IMR-90 (cell line): ENCODE measurements around the gene FOXN3. TPM values are rescaled to one million over a fixed set of nuclear protein-coding genes. Genes with fewer than 3 reads are reported as not detected.
A peak's percentile ranks its signal among the peaks of the same experiment; 100 is the strongest.

Experiments used
- ATAC-seq: fragments of 200-7000 bp; cut with Tn5 transposase; 2 replicates; pipeline ENCODE4 v1.9.1; 2020; ENCODE audit warnings: low read depth, mild to moderate bottlenecking, moderate library complexity
- BruUV-seq: library from RNA; stranded (reverse); fragments of 400-500 nt; replicated peaks from 2 replicates; lab custom pipeline; 2021; lab: Mats Ljungman, UMichigan
- CTCF ChIA-PET: fragments of 300-600 bp; formaldehyde crosslinking; extraction: SDS; loops from one replicate; lab custom pipeline; 2021; ENCODE audit warnings: antibody characterized with exemption; lab: Yijun Ruan, JAX
- POLR2A ChIA-PET: fragments of 300-600 bp; sonication (Branson Sonifier 250); formaldehyde crosslinking; loops from one replicate; lab custom pipeline; 2022; ENCODE audit warnings: antibody characterized with exemption; ENCODE audit not compliant: unreplicated experiment; lab: Charles Lee
- DNase-seq: peaks from one replicate; pipeline ENCODE4 v3.0.0; 2013
- H2AFZ ChIP-seq: replicated peaks from 2 replicates; pipeline ENCODE3; 2013; ENCODE audit warnings: low read length, mild to moderate bottlenecking; ENCODE audit not compliant: poor library complexity
- H2AK5ac ChIP-seq: 2 replicates; pipeline ENCODE4 v1.6.1; 2013; ENCODE audit warnings: low read depth, low read length, inconsistent platforms
- H2AK9ac ChIP-seq: replicated peaks from 2 replicates; pipeline ENCODE3; 2013; ENCODE audit warnings: mild to moderate bottlenecking, low read depth, low read length, moderate library complexity; ENCODE audit not compliant: poor library complexity
- H2BK120ac ChIP-seq: 2 replicates; pipeline ENCODE4 v1.6.1; 2013; ENCODE audit warnings: low read depth, low read length, inconsistent platforms
- H2BK15ac ChIP-seq: 3 replicates; pipeline ENCODE4 v1.6.1; 2013; ENCODE audit warnings: low read depth, low read length, inconsistent platforms
- H2BK20ac ChIP-seq: 2 replicates; pipeline ENCODE4 v1.6.1; 2013; ENCODE audit warnings: low read depth, mild to moderate bottlenecking, inconsistent platforms, low read length, moderate library complexity
- H2BK5ac ChIP-seq: 2 replicates; pipeline ENCODE4 v1.6.1; 2013; ENCODE audit warnings: mild to moderate bottlenecking, low read depth, low read length, inconsistent platforms; ENCODE audit not compliant: poor library complexity, severe bottlenecking
- H3K14ac ChIP-seq: replicated peaks from 2 replicates; pipeline ENCODE4 v1.6.1; 2013; ENCODE audit warnings: low read depth, low read length, inconsistent platforms
- H3K18ac ChIP-seq: 2 replicates; pipeline ENCODE4 v1.6.1; 2013; ENCODE audit warnings: low read depth, low read length, control low read depth
- H3K23ac ChIP-seq: 2 replicates; pipeline ENCODE4 v1.6.1; 2013; ENCODE audit warnings: low read depth, low read length, inconsistent platforms
- H3K27ac ChIP-seq: 2 replicates; pipeline ENCODE4 v1.5.1; 2013; ENCODE audit warnings: mild to moderate bottlenecking, control low read depth, low read length; ENCODE audit not compliant: insufficient read depth
- H3K27me3 ChIP-seq: 2 replicates; pipeline ENCODE4 v1.6.1; 2013; ENCODE audit warnings: low read length; ENCODE audit not compliant: control insufficient read depth, insufficient read depth
- H3K36me3 ChIP-seq: 2 replicates; pipeline ENCODE4 v1.6.1; 2013; ENCODE audit warnings: low read length, mixed read lengths; ENCODE audit not compliant: control insufficient read depth, insufficient read depth
- H3K4ac ChIP-seq: 2 replicates; pipeline ENCODE4 v1.6.1; 2013; ENCODE audit warnings: low read depth, low read length, inconsistent platforms
- H3K4me1 ChIP-seq: 2 replicates; pipeline ENCODE4 v1.6.1; 2013; ENCODE audit warnings: low read length, mixed read lengths; ENCODE audit not compliant: control insufficient read depth, insufficient read depth
- H3K4me2 ChIP-seq: 2 replicates; pipeline ENCODE4 v1.6.1; 2013; ENCODE audit warnings: low read depth, mild to moderate bottlenecking, control low read depth, low read length, moderate library complexity
- H3K4me3 ChIP-seq: 2 replicates; pipeline ENCODE4 v1.5.1; 2013; ENCODE audit warnings: low read depth, mild to moderate bottlenecking, control low read depth, low read length, moderate library complexity; ENCODE audit not compliant: insufficient read depth
- H3K56ac ChIP-seq: 2 replicates; pipeline ENCODE4 v1.6.1; 2013; ENCODE audit warnings: low read length, inconsistent platforms; ENCODE audit not compliant: insufficient read depth; ENCODE audit errors: extremely low read depth
- H3K79me1 ChIP-seq, 2 experiments: 2 replicates each; pipeline ENCODE4 v1.6.1; 2013; ENCODE audit warnings: low read length in 2 of 2, inconsistent platforms in 1 of 2, low read depth in 1 of 2
- H3K9ac ChIP-seq: 2 replicates; pipeline ENCODE4 v1.6.1; 2013; ENCODE audit warnings: low read depth, low read length, control low read depth
- H3K9me1 ChIP-seq: 2 replicates; pipeline ENCODE4 v1.6.1; 2013; ENCODE audit warnings: low read length, inconsistent platforms; ENCODE audit not compliant: insufficient read depth
- H3K9me3 ChIP-seq: 2 replicates; pipeline ENCODE4 v1.6.1; 2013; ENCODE audit warnings: low read length; ENCODE audit not compliant: control insufficient read depth, insufficient read depth
- H4K20me1 ChIP-seq: 2 replicates; pipeline ENCODE4 v1.6.1; 2013; ENCODE audit warnings: low read length, inconsistent platforms; ENCODE audit not compliant: insufficient read depth
- H4K5ac ChIP-seq: 2 replicates; pipeline ENCODE4 v1.6.1; 2013; ENCODE audit warnings: mild to moderate bottlenecking, low read depth, low read length, control low read depth
- H4K8ac ChIP-seq, 2 experiments: 2 replicates each; pipeline ENCODE4 v1.6.1; 2013; ENCODE audit warnings: low read depth in 2 of 2, low read length in 2 of 2, control low read depth in 1 of 2, inconsistent platforms in 1 of 2
- H4K91ac ChIP-seq: 2 replicates; pipeline ENCODE4 v1.6.1; 2013; ENCODE audit warnings: low read depth, low read length, inconsistent platforms; ENCODE audit not compliant: insufficient read depth
- CEBPB ChIP-seq: IDR thresholded peaks from 2 replicates; pipeline ENCODE4 v1.6.1; 2012; ENCODE audit warnings: low read depth, low read length, improper control_type of control experiment
- FOS ChIP-seq: fragments of 150-350 bp; IDR thresholded peaks from 2 replicates; pipeline ENCODE4 v1.6.1; 2016; ENCODE audit warnings: low read depth, low read length
- MAZ ChIP-seq: IDR thresholded peaks from 2 replicates; pipeline ENCODE4 v1.6.1; 2012; ENCODE audit warnings: low read depth, mild to moderate bottlenecking, low read length, improper control_type of control experiment, moderate library complexity, borderline replicate concordance
- POLR2A ChIP-seq: IDR thresholded peaks from 2 replicates; pipeline ENCODE4 v1.6.1; 2012; ENCODE audit warnings: mild to moderate bottlenecking, low read depth, low read length
- RAD21 ChIP-seq: IDR thresholded peaks from 2 replicates; pipeline ENCODE4 v1.6.1; 2012; ENCODE audit warnings: low read length, improper control_type of control experiment
- WGBS, 2 experiments: methylation state at CpG; one replicate each; pipeline versions ENCODE4 v1.1.5 to v1.1.7; 2013; ENCODE audit warnings: missing lambda C conversion rate in 2 of 2; ENCODE audit not compliant: insufficient read length in 1 of 2; ENCODE audit errors: extremely low coverage in 2 of 2; 5-methylcytosine and 5-hydroxymethylcytosine counted together
- dilution Hi-C: fragments of 300-500 bp; cut with HindIII; formaldehyde crosslinking; loops from one replicate; pipeline ENCODE4 v1.14.3; 2018; ENCODE audit warnings: low sequenced_read_pairs; ENCODE audit not compliant: unreplicated experiment
- in situ Hi-C: fragments of 300-500 bp; cut with MboI; formaldehyde crosslinking; loops from 3 replicates; pipeline ENCODE4 v1.14.3; 2019; ENCODE audit warnings: low sequenced_read_pairs, inconsistent platforms, mixed read lengths
- intact Hi-C: fragments of 100-400 bp; cut with micrococcal nuclease; formaldehyde crosslinking; loops from 2 replicates; pipeline ENCODE4 v1.10.0; 2022
- polyA plus RNA-seq, 3 experiments: library from polyadenylated mRNA; depleted of rRNA; stranded (reverse); fragments of >200 nt; gene quantifications; 2 replicates each; pipeline ENCODE4 v1.2.3, GENCODE V29; 2012; ENCODE audit warnings: low replicate concordance in 1 of 3
- total RNA-seq: library from RNA; depleted of rRNA; stranded (reverse); fragments of >200 nt; gene quantifications from 2 replicates; pipeline ENCODE4 v1.2.3, GENCODE V29; 2012
- TF ChIP-seq, protein P1 (sequence below): fragments of 150-350 bp; IDR thresholded peaks from 2 replicates; pipeline ENCODE4 v1.6.1; 2017; ENCODE audit warnings: mild to moderate bottlenecking, antibody characterized with exemption, low read length, low read depth

FOXN3 gene
- total and polyA plus RNA-seq, 2 of the 4 experiments (the other 2 are of a cell fraction): 22.6 to 33.7 TPM

DNA sequence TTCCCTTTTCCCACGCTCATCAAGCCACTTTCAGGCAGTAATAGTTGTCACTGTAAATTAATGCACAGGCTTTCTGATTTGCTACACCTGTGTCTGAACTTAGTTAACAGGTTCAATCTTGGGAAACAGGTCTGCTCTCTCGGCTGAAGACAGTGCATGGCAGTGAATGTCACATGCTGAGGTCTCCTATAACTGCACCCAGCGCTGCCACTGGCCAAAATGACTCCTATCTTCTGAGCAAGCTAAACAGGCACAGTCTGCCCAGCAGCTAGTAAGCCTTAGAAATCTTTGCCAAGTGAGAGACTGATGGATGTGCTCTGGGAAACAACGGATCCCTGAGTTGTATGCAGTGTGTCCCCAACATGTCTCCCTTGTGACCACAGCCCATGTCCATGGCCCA lies 25.2 kb upstream of the FOXN3 start:
- Histone ChIP-seq H3K56ac (no peak overlapping the region), H2BK5ac (peak overlapping the region; percentile 58), H3K9ac (no peak overlapping the region), H3K4me2 (no peak overlapping the region), H3K27ac (no peak overlapping the region), H3K14ac (peak overlapping the region; percentile 35), H3K18ac (peak overlapping the region; percentile 36; the same call in 1 of the 2 replicates), H3K23ac (peak overlapping the region; percentile 26; the same call in 1 of the 2 replicates), H4K5ac (peak overlapping the region; percentile 60; the same call in 1 of the 2 replicates), H2BK15ac (peak overlapping the region; percentile 30; the same call in 2 of the 3 replicates), H3K36me3 (no peaks in the 10 kb centered on the region), H4K20me1 (no peaks in the 10 kb centered on the region), H3K27me3 (no peaks in the 10 kb centered on the region), H3K4ac (peak overlapping the region; percentile 59), H3K9me1 (peaks cover 14% of the 10 kb centered on the region), H3K79me1 (peaks cover 24 to 37% of the 10 kb centered on the region in 2 experiments), H2AK9ac (no peak overlapping the region), H2BK120ac (peak overlapping the region; percentile 52), H2AK5ac (peak overlapping the region; percentile 87), H3K9me3 (no peaks in the 10 kb centered on the region), H4K91ac (peak overlapping the region; percentile 56), H3K4me3 (no peak overlapping the region), H3K4me1 (peaks cover 14% of the 10 kb centered on the region), H2AFZ (no peak overlapping the region), H2BK20ac (peak overlapping the region; percentile 47; the same call in 1 of the 2 replicates), H4K8ac (0 out of 4 replicates have a peak overlapping the region, but pooled peaks have one; percentile 9 to 51)
- dilution Hi-C loops (no loop called here), intact Hi-C loops (no loop called here), in situ Hi-C loops (no loop called here)
- DNase-seq (no peak), ATAC-seq (no peak)
- no TSS peak for BruUV-seq
- ChIA-PET POLR2A (no interaction called here), CTCF (no interaction called here)
- TF ChIP-seq, protein P1, sequence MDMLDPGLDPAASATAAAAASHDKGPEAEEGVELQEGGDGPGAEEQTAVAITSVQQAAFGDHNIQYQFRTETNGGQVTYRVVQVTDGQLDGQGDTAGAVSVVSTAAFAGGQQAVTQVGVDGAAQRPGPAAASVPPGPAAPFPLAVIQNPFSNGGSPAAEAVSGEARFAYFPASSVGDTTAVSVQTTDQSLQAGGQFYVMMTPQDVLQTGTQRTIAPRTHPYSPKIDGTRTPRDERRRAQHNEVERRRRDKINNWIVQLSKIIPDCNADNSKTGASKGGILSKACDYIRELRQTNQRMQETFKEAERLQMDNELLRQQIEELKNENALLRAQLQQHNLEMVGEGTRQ: no peak
- TF ChIP-seq FOS (no peak), POLR2A (no peak), CEBPB (no peak), MAZ (no peak), RAD21 (no peak)
- WGBS, 2 experiments: 100% methylated on average over 1 of the region's 4 CpGs; no CpG with 5 or more reads in 1 of the 2 experiments
